Posterior cingulate gyrus (tissue), 11 donors: ENCODE data around the gene PTPN3.
"Not testable (repeated sequence)": the region's sequence is repeated elsewhere in the genome, so short reads cannot be mapped to it uniquely, and the experiment has no call there.

Experiments used
- DNase-seq, 10 donors: peaks; one replicate each; pipeline versions ENCODE4 v3.0.0 to v3.0.0-alpha.2; 2020 to 2021; ENCODE audit warnings: mixed read lengths in 3 of 10
- intact Hi-C: fragments of 100-400 bp; cut with DNase I; formaldehyde crosslinking; loops from one replicate; pipeline ENCODE4 v1.15.1; 2023

PTPN3 gene, protein sequence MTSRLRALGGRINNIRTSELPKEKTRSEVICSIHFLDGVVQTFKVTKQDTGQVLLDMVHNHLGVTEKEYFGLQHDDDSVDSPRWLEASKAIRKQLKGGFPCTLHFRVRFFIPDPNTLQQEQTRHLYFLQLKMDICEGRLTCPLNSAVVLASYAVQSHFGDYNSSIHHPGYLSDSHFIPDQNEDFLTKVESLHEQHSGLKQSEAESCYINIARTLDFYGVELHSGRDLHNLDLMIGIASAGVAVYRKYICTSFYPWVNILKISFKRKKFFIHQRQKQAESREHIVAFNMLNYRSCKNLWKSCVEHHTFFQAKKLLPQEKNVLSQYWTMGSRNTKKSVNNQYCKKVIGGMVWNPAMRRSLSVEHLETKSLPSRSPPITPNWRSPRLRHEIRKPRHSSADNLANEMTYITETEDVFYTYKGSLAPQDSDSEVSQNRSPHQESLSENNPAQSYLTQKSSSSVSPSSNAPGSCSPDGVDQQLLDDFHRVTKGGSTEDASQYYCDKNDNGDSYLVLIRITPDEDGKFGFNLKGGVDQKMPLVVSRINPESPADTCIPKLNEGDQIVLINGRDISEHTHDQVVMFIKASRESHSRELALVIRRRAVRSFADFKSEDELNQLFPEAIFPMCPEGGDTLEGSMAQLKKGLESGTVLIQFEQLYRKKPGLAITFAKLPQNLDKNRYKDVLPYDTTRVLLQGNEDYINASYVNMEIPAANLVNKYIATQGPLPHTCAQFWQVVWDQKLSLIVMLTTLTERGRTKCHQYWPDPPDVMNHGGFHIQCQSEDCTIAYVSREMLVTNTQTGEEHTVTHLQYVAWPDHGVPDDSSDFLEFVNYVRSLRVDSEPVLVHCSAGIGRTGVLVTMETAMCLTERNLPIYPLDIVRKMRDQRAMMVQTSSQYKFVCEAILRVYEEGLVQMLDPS

DNA sequence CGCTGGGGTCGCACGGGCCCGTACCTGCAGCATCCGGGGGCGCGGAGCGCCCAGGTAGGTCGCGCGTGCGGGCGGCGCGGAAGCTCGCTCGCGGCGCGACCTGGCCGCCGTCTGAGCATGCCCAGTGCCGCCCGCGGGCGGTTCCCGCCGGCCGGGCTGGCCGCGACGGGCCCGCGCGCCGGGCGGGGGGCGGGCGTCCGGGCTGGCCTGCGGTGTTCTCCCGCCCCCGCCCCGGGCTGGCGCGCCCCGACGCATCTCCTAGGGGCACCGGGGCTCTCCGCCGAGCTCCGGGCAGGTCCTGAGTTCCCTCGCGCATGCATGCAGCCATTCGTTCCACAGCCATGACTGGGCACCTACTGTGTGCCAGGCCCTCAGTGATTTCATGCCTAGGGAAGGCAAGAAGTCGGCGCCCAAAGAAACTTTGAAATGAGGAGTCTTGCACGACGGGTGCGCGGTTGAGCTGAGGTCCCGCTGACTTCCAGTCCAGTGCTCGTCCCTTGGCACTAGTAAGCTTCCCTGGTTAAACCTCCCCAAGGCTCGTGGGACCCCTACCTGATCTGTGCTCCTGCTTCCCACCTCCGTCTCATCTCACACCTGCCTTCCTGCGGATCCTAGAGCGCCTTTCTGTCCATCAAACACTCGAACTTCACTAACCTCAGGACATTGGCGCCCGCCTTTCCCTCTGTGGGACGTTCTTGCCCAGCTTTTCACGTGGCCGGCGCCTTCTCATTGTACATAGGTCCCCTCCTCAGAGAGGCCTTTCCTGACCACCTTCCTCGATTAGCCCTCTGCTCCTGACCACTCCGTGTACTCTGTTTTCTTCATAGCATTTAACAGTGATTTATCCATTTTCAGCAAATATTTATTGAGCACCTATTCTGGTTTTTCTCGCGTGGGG, at the start of gene PTPN3:
Gene PTPN3, minus strand, starts transcription at position 113 of the 898 bp plus-strand sequence. CDS start 34,873 bp downstream, outside the sequence.
- DNase-seq: no peak
- intact Hi-C loops: no loop called here

DNA sequence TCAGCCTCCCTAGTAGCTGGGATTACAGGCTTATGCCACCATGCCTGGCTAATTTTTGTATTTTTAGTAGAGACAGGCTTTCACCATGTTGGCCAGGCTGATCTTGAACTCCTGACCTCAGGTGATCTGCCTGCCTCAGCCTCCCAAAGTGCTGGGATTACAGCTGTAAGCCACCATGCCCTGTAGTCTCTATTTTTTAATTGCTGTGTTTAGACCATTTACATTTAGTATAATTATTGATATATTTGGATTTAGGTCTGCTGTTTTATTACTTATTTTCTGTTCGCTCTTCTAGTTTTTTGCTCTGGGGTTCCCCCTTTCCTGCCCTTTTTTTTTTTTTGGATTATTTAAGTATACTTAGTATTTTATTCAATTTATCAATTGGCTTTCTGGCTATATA, 46.8 kb upstream of the PTPN3 start:
- intact Hi-C loops, DNase-seq: not testable (repeated sequence)

- DNase-seq: no peak
- intact Hi-C loops: no loop called here
Measured at GRCh38 chr9:109542922-109543321, 44.8 kb upstream of the PTPN3 start.

DNA sequence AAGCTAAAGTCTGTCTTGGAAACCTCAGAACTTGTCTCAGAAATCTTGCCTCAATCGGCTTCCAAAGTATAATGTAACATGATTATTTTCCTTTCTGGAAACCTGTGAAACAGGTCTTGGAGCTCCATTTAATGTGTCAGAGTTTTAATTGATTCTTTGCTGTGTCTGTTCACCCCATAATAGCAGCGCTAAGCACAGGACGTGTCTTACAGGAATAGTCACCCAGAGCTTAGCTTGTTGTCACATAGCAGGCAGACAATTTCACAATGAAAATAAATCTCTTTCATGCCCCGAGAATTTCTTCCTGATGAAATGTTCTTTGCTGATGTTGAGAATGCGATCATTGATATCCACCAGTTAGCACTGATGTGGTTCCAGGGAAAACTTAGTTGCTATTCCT, 40.2 kb upstream of the PTPN3 start:
- no peak for DNase-seq

GRCh38 chr9:109537288-109537687, 39.2 kb upstream of the PTPN3 start:
- no peak for DNase-seq
- intact Hi-C loops: no loop called here

More for the DNA sequence above, 40.2 kb upstream of the PTPN3 start:
- intact Hi-C loops: no loop called here

- intact Hi-C loops: no loop called here
- no peak for DNase-seq
Measured at GRCh38 chr9:109536859-109537258, 38.8 kb upstream of the PTPN3 start.

- intact Hi-C loops: no loop called here
- DNase-seq: no peak
Measured at GRCh38 chr9:109535365-109535764, 37.3 kb upstream of the PTPN3 start.

- intact Hi-C loops: no loop called here
- no peak for DNase-seq
Measured at GRCh38 chr9:109534151-109534550, 36.0 kb upstream of the PTPN3 start.

GRCh38 chr9:109532652-109533051, 34.5 kb upstream of the PTPN3 start:
- intact Hi-C loops, DNase-seq: not testable (repeated sequence)

- intact Hi-C loops: no loop called here
- DNase-seq: no peak
Measured at GRCh38 chr9:109522106-109522505, 24.0 kb upstream of the PTPN3 start.

DNA sequence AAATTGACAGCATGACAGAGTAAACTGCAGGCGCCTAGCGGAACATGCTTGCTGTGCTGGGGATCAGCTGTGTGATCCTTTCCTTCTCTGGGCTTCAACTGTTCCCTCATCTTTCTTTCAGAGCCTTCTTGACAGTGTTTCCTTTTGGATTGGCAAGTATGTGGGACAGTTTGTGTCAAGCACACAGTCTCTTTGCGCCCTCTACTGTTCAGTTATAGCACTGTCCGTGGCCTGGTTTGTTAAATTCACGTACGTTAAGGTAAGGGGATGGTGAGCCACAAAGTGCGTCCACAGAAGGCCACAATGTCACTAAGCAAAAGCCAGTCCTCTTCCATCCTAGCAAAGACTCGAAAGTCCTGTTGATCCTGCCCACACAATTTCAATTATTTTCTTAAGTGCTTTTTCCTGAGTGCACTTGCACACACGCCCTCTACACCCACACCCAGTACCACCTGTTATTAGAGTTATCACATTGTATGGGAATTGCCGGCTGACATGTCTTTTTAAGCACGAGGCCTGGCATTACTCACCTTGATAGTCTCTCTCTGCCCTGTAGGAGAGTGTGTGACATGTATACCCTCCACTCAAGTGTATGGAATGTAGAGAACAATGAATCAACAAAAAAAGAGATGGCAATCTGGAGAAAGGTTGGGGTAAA, 22.5 kb upstream of the PTPN3 start:
- peak in 7 of 10 donors; percentile 33 to 89 (median 62) for DNase-seq
- intact Hi-C loops: loop anchor here (2.0 kb wide), 1 partner anchor 80 kb away; no protein-coding TSS in a partner anchor

- intact Hi-C loops: loop anchor here (5.0 kb wide), 1 partner anchor 52 kb away; no protein-coding TSS in a partner anchor
- no peak for DNase-seq
Measured at GRCh38 chr9:109519366-109519765, 21.3 kb upstream of the PTPN3 start.

GRCh38 chr9:109518621-109519335, 20.7 kb upstream of the PTPN3 start:
- intact Hi-C loops: loop anchor here (5.0 kb wide), 1 partner anchor 51 kb away; no protein-coding TSS in a partner anchor
- DNase-seq: no peak

GRCh38 chr9:109517901-109518377, 19.8 kb upstream of the PTPN3 start:
- DNase-seq: no peak
- intact Hi-C loops: loop anchor here (5.0 kb wide), 1 partner anchor 51 kb away; no protein-coding TSS in a partner anchor

GRCh38 chr9:109513871-109514270, 15.8 kb upstream of the PTPN3 start:
- no peak for DNase-seq
- intact Hi-C loops: no loop called here

DNA sequence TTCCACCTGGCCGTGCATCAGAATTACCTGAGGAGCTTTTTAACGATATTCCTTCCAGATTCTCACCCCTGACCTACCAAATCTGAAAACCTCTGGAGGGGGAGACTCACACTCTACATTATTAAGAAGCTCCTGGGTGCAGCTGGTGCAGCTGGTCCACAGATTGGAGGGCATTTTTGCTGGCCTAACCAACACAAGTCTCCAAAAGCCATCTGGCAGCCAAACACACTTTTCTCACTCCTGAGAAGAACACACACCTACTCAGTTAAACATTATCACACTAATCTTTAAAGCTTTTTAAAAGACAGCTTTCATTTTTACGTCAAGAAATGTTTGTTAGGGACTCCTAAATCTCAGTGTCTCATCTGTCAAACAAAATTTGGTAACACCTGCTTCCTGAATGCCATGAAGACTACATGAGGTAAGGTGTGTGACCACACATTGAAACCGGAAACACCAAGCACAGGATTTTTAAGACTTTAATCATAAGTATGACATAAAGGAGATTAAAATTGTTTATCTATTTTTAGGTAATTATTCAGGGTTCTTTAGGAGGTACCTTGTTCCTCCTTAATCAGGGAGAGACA, 14.2 kb upstream of the PTPN3 start:
- intact Hi-C loops: no loop called here
- no peak for DNase-seq

DNA sequence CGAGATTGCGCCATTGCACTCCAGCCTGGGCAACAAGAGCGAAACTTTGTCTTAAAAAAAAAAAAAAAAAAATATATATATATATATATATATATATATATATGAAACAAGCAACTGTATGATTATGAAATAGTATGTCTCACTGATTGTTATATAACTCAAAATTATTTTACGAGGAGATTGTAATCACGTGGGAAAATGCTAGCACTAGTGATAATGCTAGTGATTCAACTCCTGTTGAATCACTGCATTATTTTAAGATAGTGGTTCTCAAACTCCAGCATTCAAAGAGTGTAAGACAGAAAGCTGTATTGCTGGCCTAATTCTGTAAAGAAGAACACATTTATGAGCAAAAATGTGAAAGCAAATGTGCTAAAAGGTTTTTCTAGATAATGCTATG, 12.4 kb upstream of the PTPN3 start:
- no peak for DNase-seq
- intact Hi-C loops: no loop called here

GRCh38 chr9:109510042-109510441, 11.9 kb upstream of the PTPN3 start:
- DNase-seq, intact Hi-C loops: not testable (repeated sequence)
